SU-DHL-6 (cell line): ENCODE measurements around the gene CDH23.

ENCODE experiments used
- H2AFZ ChIP-seq: fragments of 200-600 bp; sonication (generic); 2 replicates; pipeline ENCODE4 v1.6.1; 2014; ENCODE audit warnings: low read depth, mild to moderate bottlenecking, moderate library complexity, mixed read lengths, antibody characterized with exemption, low read length; ENCODE audit not compliant: severe bottlenecking
- H3F3A ChIP-seq: fragments of 200-600 bp; shearing (Covaris generic); 2 replicates; pipeline ENCODE4 v1.6.0; 2016; ENCODE audit warnings: antibody characterized with exemption, mild to moderate bottlenecking; ENCODE audit not compliant: insufficient read depth
- H3K27ac ChIP-seq: fragments of 200-600 bp; sonication (generic); 2 replicates; pipeline ENCODE4 v1.5.1; 2016; ENCODE audit warnings: low read depth, mild to moderate bottlenecking, low read length, moderate library complexity, mixed read lengths
- H3K27me3 ChIP-seq: fragments of 200-600 bp; sonication (generic), shearing (Covaris generic); 2 replicates; pipeline ENCODE4 v1.6.0; 2014; ENCODE audit warnings: mild to moderate bottlenecking, low read length
- H3K36me3 ChIP-seq: fragments of 200-600 bp; sonication (generic); 2 replicates; pipeline ENCODE4 v1.6.1; 2014; ENCODE audit warnings: mild to moderate bottlenecking, low read length, mixed read lengths
- H3K4me2 ChIP-seq: fragments of 300-600, 200-600 bp; shearing (Covaris generic), sonication (generic); 2 replicates; pipeline ENCODE4 v1.6.0; 2014; ENCODE audit warnings: low read length, low read depth, mild to moderate bottlenecking; ENCODE audit not compliant: poor library complexity, severe bottlenecking
- H3K4me3 ChIP-seq: fragments of 200-600 bp; sonication (generic); 2 replicates; pipeline ENCODE4 v1.5.1; 2014; ENCODE audit warnings: antibody characterized with exemption, low read length, mild to moderate bottlenecking, mixed read lengths; ENCODE audit not compliant: insufficient read depth, poor library complexity, severe bottlenecking
- H3K79me2 ChIP-seq: fragments of 200-600 bp; sonication (generic); 2 replicates; pipeline ENCODE4 v1.6.1; 2014; ENCODE audit warnings: mild to moderate bottlenecking, low read length, moderate library complexity; ENCODE audit not compliant: insufficient read depth
- H3K9ac ChIP-seq: fragments of 200-600 bp; sonication (generic); 2 replicates; pipeline ENCODE4 v1.7.0; 2014; ENCODE audit warnings: mild to moderate bottlenecking, low read length
- H3K9me2 ChIP-seq: fragments of 200-600 bp; sonication (generic); replicated peaks from 2 replicates; pipeline ENCODE4 v1.6.1; 2014; ENCODE audit warnings: low read length; ENCODE audit not compliant: insufficient read depth
- H3K9me3 ChIP-seq: fragments of 200-600 bp; sonication (generic); 2 replicates; pipeline ENCODE4 v1.6.1; 2014; ENCODE audit warnings: low read length, mixed read lengths; ENCODE audit not compliant: insufficient read depth
- H4K20me1 ChIP-seq: fragments of 200-600 bp; sonication (generic); 2 replicates; pipeline ENCODE4 v1.6.1; 2014; ENCODE audit warnings: low read depth, mild to moderate bottlenecking, antibody characterized with exemption, low read length, moderate library complexity, mixed read lengths
- CTCF ChIP-seq: fragments of 200-600 bp; sonication (generic); IDR thresholded peaks from one replicate; pipeline ENCODE4 v1.5.1; 2017; ENCODE audit warnings: antibody characterized with exemption, mild to moderate bottlenecking, low read length, moderate library complexity; ENCODE audit not compliant: insufficient read depth, poor library complexity, severe bottlenecking
- EZH2phosphoT487 ChIP-seq: fragments of 200-600 bp; sonication (generic), shearing (Covaris generic); conservative IDR thresholded peaks from 2 replicates; pipeline ENCODE4 v1.6.1; 2018; ENCODE audit warnings: mild to moderate bottlenecking, antibody characterized with exemption, low read length, moderate library complexity, mixed read lengths

CDH23 gene

GRCh38 chr10:71707240-71707789, 310.6 kb downstream of the CDH23 start:
- no peaks in the 10 kb centered on the region for H3K79me2 ChIP-seq
- TF ChIP-seq CTCF (no peak), EZH2phosphoT487 (no peak)
- no peak overlapping the region for H3K4me3 ChIP-seq
- no peak overlapping the region for H3K27ac ChIP-seq
- no peaks in the 10 kb centered on the region for H3K9me2 ChIP-seq
- no peaks in the 10 kb centered on the region for H4K20me1 ChIP-seq
- no peaks in the 10 kb centered on the region for H3K9me3 ChIP-seq
- no peak overlapping the region for H2AFZ ChIP-seq
- H3K36me3 ChIP-seq, result no peaks in the 10 kb centered on the region
- H3F3A ChIP-seq, result no peaks in the 10 kb centered on the region
- H3K27me3 ChIP-seq, result no peaks in the 10 kb centered on the region
- no peak overlapping the region for H3K4me2 ChIP-seq
- no peak overlapping the region for H3K9ac ChIP-seq

GRCh38 chr10:71708301-71708703, 311.6 kb downstream of the CDH23 start:
- Histone ChIP-seq H3K36me3 (no peaks in the 10 kb centered on the region), H3K27me3 (no peaks in the 10 kb centered on the region), H4K20me1 (no peaks in the 10 kb centered on the region), H3K27ac (no peak overlapping the region), H3K9me3 (no peaks in the 10 kb centered on the region), H3K4me3 (no peak overlapping the region), H2AFZ (no peak overlapping the region), H3F3A (no peaks in the 10 kb centered on the region), H3K9ac (no peak overlapping the region), H3K9me2 (no peaks in the 10 kb centered on the region), H3K4me2 (no peak overlapping the region), H3K79me2 (no peaks in the 10 kb centered on the region)
- TF ChIP-seq CTCF (peak; percentile 77), EZH2phosphoT487 (no peak)

- no peaks in the 10 kb centered on the region for H4K20me1 ChIP-seq
- H3K4me3 ChIP-seq, result no peak overlapping the region
- H3K4me2 ChIP-seq, result no peak overlapping the region
- H3K27ac ChIP-seq, result no peak overlapping the region
- H3K9me2 ChIP-seq, result no peaks in the 10 kb centered on the region
- no peaks in the 10 kb centered on the region for H3K36me3 ChIP-seq
- no peaks in the 10 kb centered on the region for H3K27me3 ChIP-seq
- no peak for TF ChIP-seq CTCF
- no peak for TF ChIP-seq EZH2phosphoT487
- no peak overlapping the region for H3K9ac ChIP-seq
- no peaks in the 10 kb centered on the region for H3F3A ChIP-seq
- H3K9me3 ChIP-seq, result no peaks in the 10 kb centered on the region
- no peak overlapping the region for H2AFZ ChIP-seq
- no peaks in the 10 kb centered on the region for H3K79me2 ChIP-seq
Observed at GRCh38 chr10:71708897-71709882, 312.5 kb downstream of the CDH23 start.
